NCI-H1417 (cell line): Measurements from ENCODE around the gene RC3H1.
"Not testable (repeated sequence)": the region's sequence is repeated elsewhere in the genome, so short reads cannot be mapped to it uniquely, and the experiment has no call there.

Source experiments
- DNase-seq, 3 experiments: peaks; one replicate each; lab custom pipeline; 2025; lab: John Stamatoyannopoulos, UW

RC3H1 gene

GRCh38 chr1:174028495-174028894, 6.3 kb upstream of the RC3H1 start:
- DNase-seq: no peak

GRCh38 chr1:174023440-174023839, 1.3 kb upstream of the RC3H1 start:
- DNase-seq: peak in 2 of 3 experiments; percentile 34 to 60

GRCh38 chr1:174022976-174023277, 770 bp upstream of the RC3H1 start:
- DNase-seq: no peak

GRCh38 chr1:174021591-174022079, 522 bp downstream of the RC3H1 start:
- peak in 2 of 3 experiments; percentile 86 to 88 for DNase-seq

- no peak for DNase-seq
Measured at GRCh38 chr1:174018565-174018964, 3.6 kb downstream of the RC3H1 start.

GRCh38 chr1:174017231-174017970, 4.8 kb downstream of the RC3H1 start:
- no peak for DNase-seq

- no peak for DNase-seq
Measured at GRCh38 chr1:174013864-174014418, 8.2 kb downstream of the RC3H1 start.

GRCh38 chr1:174008979-174009378, 13.2 kb downstream of the RC3H1 start:
- no peak for DNase-seq

GRCh38 chr1:174008269-174008668, 13.9 kb downstream of the RC3H1 start:
- no peak for DNase-seq

- DNase-seq: no peak
Measured at GRCh38 chr1:174007851-174008250, 14.3 kb downstream of the RC3H1 start.

GRCh38 chr1:174005032-174005431, 17.1 kb downstream of the RC3H1 start:
- peak in 2 of 3 experiments; percentile 53 to 80 for DNase-seq

GRCh38 chr1:174003867-174004266, 18.3 kb downstream of the RC3H1 start:
- no peak for DNase-seq

- DNase-seq: no peak
Measured at GRCh38 chr1:174001573-174001972, 20.6 kb downstream of the RC3H1 start.

GRCh38 chr1:174000371-174000770, 21.8 kb downstream of the RC3H1 start:
- no peak for DNase-seq

- DNase-seq: no peak
Measured at GRCh38 chr1:173997791-173998190, 24.4 kb downstream of the RC3H1 start.

GRCh38 chr1:173996995-173997394, 25.2 kb downstream of the RC3H1 start:
- no peak for DNase-seq

- DNase-seq: no peak
Measured at GRCh38 chr1:173995475-173995874, 26.7 kb downstream of the RC3H1 start.

GRCh38 chr1:173993948-173994347, 28.2 kb downstream of the RC3H1 start:
- DNase-seq: not testable (repeated sequence)

- no peak for DNase-seq
Measured at GRCh38 chr1:173988068-173988467, 34.1 kb downstream of the RC3H1 start.

GRCh38 chr1:173986951-173987350, 35.2 kb downstream of the RC3H1 start:
- no peak for DNase-seq

- no peak for DNase-seq
Measured at GRCh38 chr1:173970252-173970651, 51.9 kb downstream of the RC3H1 start.

GRCh38 chr1:173965896-173966295, 56.3 kb downstream of the RC3H1 start:
- not testable (repeated sequence) for DNase-seq

GRCh38 chr1:173963477-173963876, 58.7 kb downstream of the RC3H1 start:
- no peak for DNase-seq

- no peak for DNase-seq
Measured at GRCh38 chr1:173960625-173961024, 61.5 kb downstream of the RC3H1 start.
